Kidney epithelial cell (primary cell): ENCODE measurements around the gene RNF151. TPM values are rescaled to one million over a fixed set of nuclear protein-coding genes. Genes with fewer than 3 reads are reported as not detected.
A peak's percentile ranks its signal among the peaks of the same experiment; 100 is the strongest.

ENCODE experiments used
- DNase-seq: peaks from one replicate; pipeline ENCODE4 v3.0.0-alpha.2; 2010; ENCODE audit warnings: low read depth
- H3K27me3 ChIP-seq: 2 replicates; pipeline ENCODE4 v1.6.0; 2011; ENCODE audit warnings: low read length; ENCODE audit not compliant: control insufficient read depth, insufficient read depth
- H3K36me3 ChIP-seq: 2 replicates; pipeline ENCODE4 v1.5.1; 2011; ENCODE audit warnings: low read length; ENCODE audit not compliant: control insufficient read depth, insufficient read depth
- H3K4me3 ChIP-seq: 2 replicates; pipeline ENCODE4 v1.5.1; 2011; ENCODE audit warnings: low read depth, mild to moderate bottlenecking, control low read depth, low read length
- total RNA-seq: library from RNA; depleted of rRNA; stranded (reverse); fragments of >200 nt; gene quantifications from 2 replicates; pipeline ENCODE4 v1.2.3, GENCODE V29; 2015
- TF ChIP-seq, protein P1 (sequence below): IDR thresholded peaks from 2 replicates; pipeline ENCODE4 v1.5.1; 2011; ENCODE audit warnings: mild to moderate bottlenecking, moderate library complexity, low read length, control low read depth, inconsistent platforms; ENCODE audit not compliant: insufficient read depth, poor library complexity, severe bottlenecking

RNF151 gene
- total RNA-seq, 1 donor from 2014 or later = not detected

DNA sequence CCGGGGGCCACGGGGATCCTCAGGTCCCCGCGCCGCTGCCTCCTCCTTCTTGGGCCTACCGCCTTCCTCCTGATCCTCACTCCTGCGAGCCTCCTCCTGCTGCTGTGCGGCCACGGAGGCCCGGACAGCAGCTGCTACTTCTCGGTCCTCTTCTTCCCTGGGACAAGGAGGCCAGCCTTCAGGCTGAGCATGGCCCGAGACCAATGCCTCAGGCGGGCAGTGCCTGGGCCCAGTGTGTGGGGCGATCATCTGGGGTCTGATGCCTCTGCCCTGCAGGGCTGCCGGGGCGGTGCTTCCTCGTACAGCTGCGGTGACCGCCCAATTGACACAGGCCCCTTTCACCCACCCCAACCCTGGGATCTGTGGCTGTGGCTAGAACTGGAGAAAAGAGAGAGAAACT, 34.4 kb downstream of the RNF151 start:
- no peak overlapping the region for H3K4me3 ChIP-seq
- TF ChIP-seq, protein P1, sequence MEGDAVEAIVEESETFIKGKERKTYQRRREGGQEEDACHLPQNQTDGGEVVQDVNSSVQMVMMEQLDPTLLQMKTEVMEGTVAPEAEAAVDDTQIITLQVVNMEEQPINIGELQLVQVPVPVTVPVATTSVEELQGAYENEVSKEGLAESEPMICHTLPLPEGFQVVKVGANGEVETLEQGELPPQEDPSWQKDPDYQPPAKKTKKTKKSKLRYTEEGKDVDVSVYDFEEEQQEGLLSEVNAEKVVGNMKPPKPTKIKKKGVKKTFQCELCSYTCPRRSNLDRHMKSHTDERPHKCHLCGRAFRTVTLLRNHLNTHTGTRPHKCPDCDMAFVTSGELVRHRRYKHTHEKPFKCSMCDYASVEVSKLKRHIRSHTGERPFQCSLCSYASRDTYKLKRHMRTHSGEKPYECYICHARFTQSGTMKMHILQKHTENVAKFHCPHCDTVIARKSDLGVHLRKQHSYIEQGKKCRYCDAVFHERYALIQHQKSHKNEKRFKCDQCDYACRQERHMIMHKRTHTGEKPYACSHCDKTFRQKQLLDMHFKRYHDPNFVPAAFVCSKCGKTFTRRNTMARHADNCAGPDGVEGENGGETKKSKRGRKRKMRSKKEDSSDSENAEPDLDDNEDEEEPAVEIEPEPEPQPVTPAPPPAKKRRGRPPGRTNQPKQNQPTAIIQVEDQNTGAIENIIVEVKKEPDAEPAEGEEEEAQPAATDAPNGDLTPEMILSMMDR = no peak
- DNase-seq = no peak
- peaks cover 3% of the 10 kb centered on the region for H3K36me3 ChIP-seq
- H3K27me3 ChIP-seq = no peaks in the 10 kb centered on the region

- TF ChIP-seq, protein P1 = no peak
- Histone ChIP-seq H3K36me3 (peaks cover 3% of the 10 kb centered on the region), H3K27me3 (no peaks in the 10 kb centered on the region), H3K4me3 (no peak overlapping the region)
- DNase-seq = no peak
These were observed 35.0 kb downstream of the RNF151 start for GRCh38 chr16:2001456-2002355.

DNA sequence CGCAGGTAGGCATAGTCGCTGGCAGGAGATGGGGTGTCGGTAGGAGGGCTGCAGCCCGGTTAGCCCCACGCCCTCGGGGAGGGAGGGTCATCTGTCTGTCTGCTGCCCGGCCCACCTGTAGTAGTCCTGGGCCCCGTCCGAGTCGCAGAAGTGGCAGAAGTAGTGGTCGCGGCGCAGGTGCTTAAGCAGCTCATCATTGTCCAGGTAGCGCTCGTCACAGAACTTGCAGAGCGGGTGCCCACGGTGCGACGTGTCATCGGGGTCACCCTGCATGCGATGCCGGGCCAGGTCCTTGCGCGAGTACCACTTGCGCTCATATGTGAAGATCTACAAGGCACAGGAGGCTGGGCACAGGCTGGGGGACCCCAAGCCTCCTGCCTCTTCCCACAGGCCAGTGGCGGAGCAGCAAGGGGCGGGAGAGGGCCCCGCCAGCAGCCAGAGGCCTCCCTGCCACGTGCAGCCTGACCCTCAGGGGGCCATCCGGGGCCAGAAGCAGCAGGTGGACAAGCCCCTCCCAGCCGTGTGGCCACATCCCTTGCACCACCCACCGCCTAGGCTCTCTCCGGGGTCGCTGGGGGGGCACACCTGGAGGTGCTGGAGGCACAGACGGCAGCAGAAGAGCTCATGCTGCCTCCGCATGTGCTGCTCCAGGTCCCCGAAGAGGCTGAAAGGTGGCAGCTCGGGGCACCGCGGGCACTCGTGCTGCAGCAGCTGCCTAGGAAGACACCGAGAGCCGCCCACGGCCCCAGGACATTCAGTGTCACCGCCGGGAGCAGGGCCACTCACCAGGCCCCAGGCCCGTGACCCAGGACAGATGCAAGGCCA, 36.0 kb downstream of the RNF151 start:
- no peak for DNase-seq
- Histone ChIP-seq H3K4me3 (no peak overlapping the region), H3K36me3 (peaks cover 3% of the 10 kb centered on the region), H3K27me3 (no peaks in the 10 kb centered on the region)
- TF ChIP-seq, protein P1 = no peak

DNA sequence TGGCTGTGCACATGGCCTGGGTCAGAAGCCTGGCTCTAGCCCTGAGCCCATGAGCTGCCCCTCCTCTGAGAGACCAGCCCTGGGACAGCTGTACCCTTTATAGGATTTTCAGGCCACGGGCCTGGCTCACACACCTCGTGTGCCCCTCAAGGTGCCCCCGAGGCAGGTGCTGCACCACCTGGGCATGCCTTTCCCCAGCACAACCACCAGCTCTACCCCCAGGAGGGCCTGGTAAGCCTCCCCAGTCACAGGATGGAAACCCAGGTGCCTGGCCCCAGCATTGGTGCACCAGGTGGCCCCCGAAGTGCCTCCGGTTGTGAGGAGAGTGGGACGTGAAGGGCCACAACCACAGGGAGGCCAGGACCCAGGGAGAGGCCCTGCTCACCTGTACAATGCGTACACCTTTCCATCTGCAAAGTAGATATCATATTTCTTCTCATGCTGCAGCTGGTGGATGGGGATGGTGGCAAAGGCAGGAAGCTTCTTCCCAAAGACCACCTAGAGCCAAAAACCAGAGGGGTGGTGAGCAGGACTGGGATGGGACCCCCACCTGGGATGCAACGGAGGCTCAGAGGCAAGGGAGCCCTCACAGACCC, 36.7 kb downstream of the RNF151 start:
- TF ChIP-seq, protein P1 = no peak
- Histone ChIP-seq H3K27me3 (no peaks in the 10 kb centered on the region), H3K4me3 (no peak overlapping the region), H3K36me3 (peaks cover 3% of the 10 kb centered on the region)
- DNase-seq = no peak

GRCh38 chr16:2003827-2004641, 37.4 kb downstream of the RNF151 start:
- Histone ChIP-seq H3K36me3 (peaks cover 3% of the 10 kb centered on the region), H3K27me3 (no peaks in the 10 kb centered on the region), H3K4me3 (no peak overlapping the region)
- TF ChIP-seq, protein P1 = peak; percentile 99
- DNase-seq = peak; percentile 57
